MCF 10A (cell line): Measurements from ENCODE around the gene MYRIP. TPM values are rescaled to one million over a fixed set of nuclear protein-coding genes. Genes with fewer than 3 reads are reported as not detected.

Experiments
- BruUV-seq: library from RNA; stranded (reverse); fragments of 400-500 nt; replicated peaks from 2 replicates; lab custom pipeline; 2021; lab: Mats Ljungman, UMichigan
- CTCF ChIA-PET: fragments of 300-600 bp; sonication (Branson Sonifier 250); formaldehyde crosslinking; extraction: SDS; loops from one replicate; lab custom pipeline; 2021; ENCODE audit warnings: antibody characterized with exemption, inconsistent platforms; lab: Yijun Ruan, JAX
- POLR2A ChIA-PET: fragments of 300-600, 350-650 bp; sonication (Branson Sonifier 250); formaldehyde crosslinking; extraction: SDS; loops from one replicate; lab custom pipeline; 2020; ENCODE audit warnings: antibody characterized with exemption, inconsistent platforms; lab: Yijun Ruan, JAX
- DNase-seq: peaks from one replicate; pipeline ENCODE4 v3.0.0-alpha.2; 2018; ENCODE audit not compliant: unreplicated experiment
- H3K27ac Mint-ChIP-seq: one replicate; pipeline ENCODE4 v1.8.0; 2022; ENCODE audit warnings: mild to moderate bottlenecking, low read depth, mixed read lengths; ENCODE audit not compliant: unreplicated experiment
- H3K27me3 Mint-ChIP-seq: one replicate; pipeline ENCODE4 v1.8.0; 2022; ENCODE audit warnings: mixed read lengths; ENCODE audit not compliant: insufficient read depth, unreplicated experiment
- H3K36me3 Mint-ChIP-seq: one replicate; pipeline ENCODE4 v1.8.0; 2022; ENCODE audit warnings: mild to moderate bottlenecking, moderate library complexity, mixed read lengths; ENCODE audit not compliant: insufficient read depth, unreplicated experiment
- H3K4me1 Mint-ChIP-seq: one replicate; pipeline ENCODE4 v1.8.0; 2022; ENCODE audit warnings: mixed read lengths; ENCODE audit not compliant: insufficient read depth, unreplicated experiment
- H3K4me3 Mint-ChIP-seq: one replicate; pipeline ENCODE4 v1.8.0; 2022; ENCODE audit warnings: mild to moderate bottlenecking, moderate library complexity, mixed read lengths; ENCODE audit not compliant: unreplicated experiment
- H3K9me3 Mint-ChIP-seq: one replicate; pipeline ENCODE4 v1.8.0; 2022; ENCODE audit warnings: mixed read lengths; ENCODE audit not compliant: unreplicated experiment
- CTCF ChIP-seq: fragments of 200-600 bp; IDR thresholded peaks from one replicate; pipeline ENCODE4 v1.8.0; 2022; ENCODE audit warnings: antibody characterized with exemption, mild to moderate bottlenecking; ENCODE audit not compliant: unreplicated experiment
- intact Hi-C: fragments of 100-400 bp; cut with micrococcal nuclease; formaldehyde crosslinking; loops from 2 replicates; pipeline ENCODE4 v1.14.1; 2022
- total RNA-seq: library from RNA; stranded (reverse); gene quantifications from 2 replicates; pipeline ENCODE4 v1.2.3, GENCODE V29; 2022

The MYRIP gene
- total RNA-seq, 1 experiment from 2014 or later: 0.19 TPM

GRCh38 chr3:39960515-39961191 lies 151.2 kb downstream of the MYRIP start:
- CTCF ChIA-PET: interaction anchor here (0.6 kb wide), 1 partner anchor 155 kb away, joined by 3 read pairs; no protein-coding TSS in a partner anchor
- BruUV-seq: no TSS peak
- Mint-ChIP-seq H3K27me3 (no peaks in the 10 kb centered on the region), H3K36me3 (no peaks in the 10 kb centered on the region), H3K9me3 (no peaks in the 10 kb centered on the region), H3K4me1 (no peaks in the 10 kb centered on the region), H3K27ac (no peak overlapping the region), H3K4me3 (no peak overlapping the region)
- intact Hi-C loops: no loop called here
- no peak for TF ChIP-seq CTCF
- DNase-seq: no peak
- POLR2A ChIA-PET: no interaction called here

GRCh38 chr3:39961230-39961629 lies 151.8 kb downstream of the MYRIP start:
- Mint-ChIP-seq H3K36me3 (no peaks in the 10 kb centered on the region), H3K27me3 (no peaks in the 10 kb centered on the region), H3K27ac (no peak overlapping the region), H3K9me3 (no peaks in the 10 kb centered on the region), H3K4me3 (no peak overlapping the region), H3K4me1 (no peaks in the 10 kb centered on the region)
- CTCF ChIA-PET: interaction anchor here (0.6 kb wide), 1 partner anchor 544 kb away, joined by 5 read pairs; no protein-coding TSS in a partner anchor
- intact Hi-C loops: no loop called here
- POLR2A ChIA-PET: no interaction called here
- no TSS peak for BruUV-seq
- TF ChIP-seq CTCF: no peak
- no peak for DNase-seq

- no peaks in the 10 kb centered on the region for H3K4me1 Mint-ChIP-seq
- POLR2A ChIA-PET: no interaction called here
- no peak overlapping the region for H3K4me3 Mint-ChIP-seq
- no TSS peak for BruUV-seq
- no peak overlapping the region for H3K27ac Mint-ChIP-seq
- H3K9me3 Mint-ChIP-seq: no peaks in the 10 kb centered on the region
- CTCF ChIA-PET: no interaction called here
- no peaks in the 10 kb centered on the region for H3K27me3 Mint-ChIP-seq
- no peak for TF ChIP-seq CTCF
- no peak for DNase-seq
- intact Hi-C loops: no loop called here
- H3K36me3 Mint-ChIP-seq: no peaks in the 10 kb centered on the region
Measured at GRCh38 chr3:39962581-39962980, 153.2 kb downstream of the MYRIP start.

GRCh38 chr3:39965461-39965860 lies 156.1 kb downstream of the MYRIP start:
- H3K4me3 Mint-ChIP-seq: no peak overlapping the region
- POLR2A ChIA-PET: no interaction called here
- CTCF ChIA-PET: interaction anchor here (0.8 kb wide), 1 partner anchor 79 kb away, joined by 3 read pairs; no protein-coding TSS in a partner anchor
- DNase-seq: no peak
- peaks cover 12% of the 10 kb centered on the region for H3K9me3 Mint-ChIP-seq
- H3K4me1 Mint-ChIP-seq: no peaks in the 10 kb centered on the region
- H3K27me3 Mint-ChIP-seq: no peaks in the 10 kb centered on the region
- intact Hi-C loops: no loop called here
- no peak overlapping the region for H3K27ac Mint-ChIP-seq
- no peak for TF ChIP-seq CTCF
- no TSS peak for BruUV-seq
- H3K36me3 Mint-ChIP-seq: no peaks in the 10 kb centered on the region
